Liver (tissue), 9 donors: ENCODE results near the gene CACNA1C. TPM values are rescaled to one million over a fixed set of nuclear protein-coding genes. Genes with fewer than 3 reads are reported as not detected.

Experiments used
- DNase-seq: peaks from one replicate; pipeline ENCODE4 v3.0.0-alpha.2; 2017; ENCODE audit warnings: low spot score
- H3K27ac ChIP-seq, 2 donors: one replicate each; pipeline ENCODE4 v1.7.0; 2013; ENCODE audit warnings: inconsistent platforms in 2 of 2, low read length in 2 of 2, control low read depth in 1 of 2, low read depth in 1 of 2, mild to moderate bottlenecking in 1 of 2
- H3K27me3 ChIP-seq, 4 donors: one replicate each; pipeline versions ENCODE4 v1.6.1 to v1.7.0; 2013; ENCODE audit warnings: low read length in 3 of 4, inconsistent platforms in 1 of 4, mild to moderate bottlenecking in 1 of 4, moderate library complexity in 1 of 4; ENCODE audit not compliant: control insufficient read depth in 4 of 4, insufficient read depth in 4 of 4
- H3K36me3 ChIP-seq, 4 donors: one replicate each; pipeline versions ENCODE4 v1.6.1 to v1.7.0; 2013; ENCODE audit warnings: low read length in 3 of 4, mild to moderate bottlenecking in 3 of 4, low read depth in 1 of 4, moderate library complexity in 1 of 4; ENCODE audit not compliant: control insufficient read depth in 4 of 4, insufficient read depth in 3 of 4
- H3K4me1 ChIP-seq, 4 donors: one replicate each; pipeline versions ENCODE4 v1.6.1 to v1.7.0; 2013; ENCODE audit warnings: low read length in 3 of 4, mild to moderate bottlenecking in 3 of 4, moderate library complexity in 1 of 4; ENCODE audit not compliant: control insufficient read depth in 4 of 4, insufficient read depth in 4 of 4
- H3K4me3 ChIP-seq, 3 donors: one replicate each; pipeline versions ENCODE4 v1.6.1 to v1.7.0; 2013; ENCODE audit warnings: low read length in 3 of 3, control low read depth in 1 of 3, low read depth in 1 of 3, mild to moderate bottlenecking in 1 of 3
- H3K9ac ChIP-seq, 2 donors: one replicate each; pipeline ENCODE4 v1.7.0; 2013; ENCODE audit warnings: low read length in 2 of 2, mild to moderate bottlenecking in 2 of 2, moderate library complexity in 2 of 2, control low read depth in 1 of 2, low read depth in 1 of 2
- H3K9me3 ChIP-seq, 4 donors: one replicate each; pipeline versions ENCODE4 v1.6.1 to v1.7.0; 2013; ENCODE audit warnings: low read length in 3 of 4; ENCODE audit not compliant: control insufficient read depth in 4 of 4
- EGR1 ChIP-seq, 2 donors: IDR thresholded peaks; 2 replicates each; pipeline ENCODE4 v1.6.1; 2016 to 2018; ENCODE audit warnings: antibody characterized with exemption in 2 of 2, low read depth in 2 of 2
- FOXA1 ChIP-seq: IDR thresholded peaks from 2 replicates; pipeline ENCODE4 v1.6.1; 2016; ENCODE audit warnings: antibody characterized with exemption
- FOXA2 ChIP-seq: IDR thresholded peaks from 2 replicates; pipeline ENCODE4 v1.6.1; 2016; ENCODE audit warnings: antibody characterized with exemption
- NR2F2 ChIP-seq: IDR thresholded peaks from 2 replicates; pipeline ENCODE4 v1.6.1; 2016; ENCODE audit warnings: antibody characterized with exemption
- RAD21 ChIP-seq, 2 donors: IDR thresholded peaks; 2 replicates each; pipeline ENCODE4 v1.6.1; 2016; ENCODE audit warnings: antibody characterized with exemption in 2 of 2, mild to moderate bottlenecking in 2 of 2
- TAF1 ChIP-seq: conservative IDR thresholded peaks from 2 replicates; pipeline ENCODE4 v1.6.1; 2016; ENCODE audit warnings: antibody characterized with exemption, mild to moderate bottlenecking
- YY1 ChIP-seq: IDR thresholded peaks from 2 replicates; pipeline ENCODE4 v1.6.1; 2016; ENCODE audit warnings: antibody characterized with exemption, mild to moderate bottlenecking
- WGBS: extraction: QIAGEN DNeasy Blood & Tissue Kit; methylation state at CpG from one replicate; pipeline ENCODE4 v1.1.7; 2013; 5-methylcytosine and 5-hydroxymethylcytosine counted together
- polyA plus RNA-seq, 2 donors: library from polyadenylated mRNA; stranded (reverse) in 1 of 2; unstranded in 1 of 2; fragments of 200-250 nt in 1 of 2; fragments of >200 nt in 1 of 2; fragmentation: Nextera tagmentation in 1 of 2; extraction: Ambion mirVana in 1 of 2; gene quantifications; one replicate each; pipeline versions ENCODE4 v1.2.1 to v1.2.3, GENCODE V29; 2013 to 2015
- total RNA-seq, 2 donors: library from RNA; depleted of rRNA; stranded (reverse); fragments of >200 nt; gene quantifications; one replicate each; pipeline ENCODE4 v1.2.3, GENCODE V29; 2014
- TF ChIP-seq, protein P1 (sequence below): IDR thresholded peaks from 2 replicates; pipeline ENCODE4 v1.6.1; 2016; ENCODE audit warnings: antibody characterized with exemption, mild to moderate bottlenecking
- TF ChIP-seq, protein P2 (sequence below): fragments of 150-350 bp; IDR thresholded peaks from 2 replicates; pipeline ENCODE4 v1.5.1; 2017; ENCODE audit warnings: improper control_type of control experiment, low read depth, low read length; ENCODE audit not compliant: missing input control
- TF ChIP-seq, protein P3 (sequence below): IDR thresholded peaks from 2 replicates; pipeline ENCODE4 v1.6.1; 2016; ENCODE audit warnings: antibody characterized with exemption
- TF ChIP-seq, protein P4 (sequence below): IDR thresholded peaks from 2 replicates; pipeline ENCODE4 v1.6.1; 2016; ENCODE audit warnings: antibody characterized with exemption
- TF ChIP-seq, protein P5 (sequence below): IDR thresholded peaks from 2 replicates; pipeline ENCODE4 v1.6.1; 2016; ENCODE audit warnings: antibody characterized with exemption
- donor health status: healthy.
- donor health status: healthy.
- donor health status: healthy.
- donor health status: healthy.
- donor health status: healthy.

Gene CACNA1C
- total and polyA plus RNA-seq, 4 donors: 0.23 to 1.9 (median 0.41) TPM

DNA sequence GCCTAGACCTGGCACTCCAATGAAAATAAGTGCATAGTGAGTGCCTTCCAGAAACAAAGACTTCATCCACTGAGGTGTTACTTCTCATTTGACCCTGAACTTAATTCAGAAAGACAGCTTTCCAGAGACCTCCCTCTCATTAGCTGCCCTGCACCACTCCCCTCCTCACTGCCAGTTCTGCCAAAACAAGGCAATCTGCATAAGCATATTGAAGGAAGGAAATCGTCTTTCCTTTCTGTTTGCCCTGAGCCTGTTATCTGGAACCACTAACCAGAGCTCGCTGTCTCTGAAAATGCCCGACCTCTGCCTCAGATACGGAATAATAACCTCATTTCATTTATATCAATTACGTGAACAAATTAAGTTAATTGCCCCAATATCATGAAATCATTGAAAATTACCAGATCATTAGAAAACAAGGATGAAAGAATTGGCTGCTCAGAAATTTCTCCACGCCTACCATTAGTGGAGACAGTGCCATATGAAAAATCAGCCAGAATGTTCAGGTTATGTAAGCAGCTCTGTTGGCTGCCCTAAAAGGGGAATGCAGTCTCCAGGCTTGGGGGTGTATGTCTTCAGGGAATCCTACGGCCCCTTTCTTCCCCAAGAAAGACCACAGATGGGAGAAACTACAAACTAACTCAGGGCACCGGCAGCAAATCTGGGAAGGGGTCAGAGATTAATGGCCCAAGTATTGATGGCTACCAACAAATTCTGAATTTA is 592.1 kb downstream of the CACNA1C start:
- Histone ChIP-seq H3K9ac (no peak overlapping the region), H3K27ac (no peak overlapping the region), H3K4me3 (no peak overlapping the region), H3K4me1 (no peaks in the 10 kb centered on the region), H3K9me3 (no peaks in the 10 kb centered on the region), H3K36me3 (no peaks in the 10 kb centered on the region), H3K27me3 (peaks cover 0 to 2% (median 0%) of the 10 kb centered on the region in 4 donors)
- TF ChIP-seq FOXA2 (no peak), NR2F2 (peak; percentile 50)
- WGBS: 43% methylated on average over 8 of the region's 8 CpGs
- no peak for DNase-seq

DNA sequence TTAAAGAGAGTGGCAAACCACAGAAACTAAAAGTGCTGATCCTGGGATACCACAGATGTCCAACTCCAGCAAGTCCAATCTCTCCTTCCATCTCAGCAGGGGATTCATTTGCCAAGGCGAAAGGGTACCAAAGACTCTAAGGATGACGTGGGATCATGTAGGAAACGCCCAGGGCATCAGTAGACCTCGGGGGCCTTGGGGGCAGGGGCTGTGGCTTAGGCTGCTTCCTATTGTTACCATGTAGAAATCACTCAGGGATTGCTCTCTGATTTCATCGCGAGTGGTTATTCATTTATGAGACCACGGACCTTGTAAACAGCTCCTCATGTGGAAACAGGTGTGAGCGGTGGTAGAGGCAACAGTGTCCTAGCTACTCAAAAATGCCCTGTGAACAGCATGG is 592.7 kb downstream of the CACNA1C start:
- Histone ChIP-seq H3K27me3 (peaks cover 0 to 2% (median 0%) of the 10 kb centered on the region in 4 donors), H3K4me1 (no peaks in the 10 kb centered on the region), H3K4me3 (no peak overlapping the region), H3K9me3 (no peaks in the 10 kb centered on the region), H3K36me3 (no peaks in the 10 kb centered on the region), H3K27ac (no peak overlapping the region), H3K9ac (no peak overlapping the region)
- TF ChIP-seq FOXA1 (no peak), NR2F2 (no peak)
- TF ChIP-seq, protein P1, sequence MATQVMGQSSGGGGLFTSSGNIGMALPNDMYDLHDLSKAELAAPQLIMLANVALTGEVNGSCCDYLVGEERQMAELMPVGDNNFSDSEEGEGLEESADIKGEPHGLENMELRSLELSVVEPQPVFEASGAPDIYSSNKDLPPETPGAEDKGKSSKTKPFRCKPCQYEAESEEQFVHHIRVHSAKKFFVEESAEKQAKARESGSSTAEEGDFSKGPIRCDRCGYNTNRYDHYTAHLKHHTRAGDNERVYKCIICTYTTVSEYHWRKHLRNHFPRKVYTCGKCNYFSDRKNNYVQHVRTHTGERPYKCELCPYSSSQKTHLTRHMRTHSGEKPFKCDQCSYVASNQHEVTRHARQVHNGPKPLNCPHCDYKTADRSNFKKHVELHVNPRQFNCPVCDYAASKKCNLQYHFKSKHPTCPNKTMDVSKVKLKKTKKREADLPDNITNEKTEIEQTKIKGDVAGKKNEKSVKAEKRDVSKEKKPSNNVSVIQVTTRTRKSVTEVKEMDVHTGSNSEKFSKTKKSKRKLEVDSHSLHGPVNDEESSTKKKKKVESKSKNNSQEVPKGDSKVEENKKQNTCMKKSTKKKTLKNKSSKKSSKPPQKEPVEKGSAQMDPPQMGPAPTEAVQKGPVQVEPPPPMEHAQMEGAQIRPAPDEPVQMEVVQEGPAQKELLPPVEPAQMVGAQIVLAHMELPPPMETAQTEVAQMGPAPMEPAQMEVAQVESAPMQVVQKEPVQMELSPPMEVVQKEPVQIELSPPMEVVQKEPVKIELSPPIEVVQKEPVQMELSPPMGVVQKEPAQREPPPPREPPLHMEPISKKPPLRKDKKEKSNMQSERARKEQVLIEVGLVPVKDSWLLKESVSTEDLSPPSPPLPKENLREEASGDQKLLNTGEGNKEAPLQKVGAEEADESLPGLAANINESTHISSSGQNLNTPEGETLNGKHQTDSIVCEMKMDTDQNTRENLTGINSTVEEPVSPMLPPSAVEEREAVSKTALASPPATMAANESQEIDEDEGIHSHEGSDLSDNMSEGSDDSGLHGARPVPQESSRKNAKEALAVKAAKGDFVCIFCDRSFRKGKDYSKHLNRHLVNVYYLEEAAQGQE: no peak
- TF ChIP-seq, protein P2, sequence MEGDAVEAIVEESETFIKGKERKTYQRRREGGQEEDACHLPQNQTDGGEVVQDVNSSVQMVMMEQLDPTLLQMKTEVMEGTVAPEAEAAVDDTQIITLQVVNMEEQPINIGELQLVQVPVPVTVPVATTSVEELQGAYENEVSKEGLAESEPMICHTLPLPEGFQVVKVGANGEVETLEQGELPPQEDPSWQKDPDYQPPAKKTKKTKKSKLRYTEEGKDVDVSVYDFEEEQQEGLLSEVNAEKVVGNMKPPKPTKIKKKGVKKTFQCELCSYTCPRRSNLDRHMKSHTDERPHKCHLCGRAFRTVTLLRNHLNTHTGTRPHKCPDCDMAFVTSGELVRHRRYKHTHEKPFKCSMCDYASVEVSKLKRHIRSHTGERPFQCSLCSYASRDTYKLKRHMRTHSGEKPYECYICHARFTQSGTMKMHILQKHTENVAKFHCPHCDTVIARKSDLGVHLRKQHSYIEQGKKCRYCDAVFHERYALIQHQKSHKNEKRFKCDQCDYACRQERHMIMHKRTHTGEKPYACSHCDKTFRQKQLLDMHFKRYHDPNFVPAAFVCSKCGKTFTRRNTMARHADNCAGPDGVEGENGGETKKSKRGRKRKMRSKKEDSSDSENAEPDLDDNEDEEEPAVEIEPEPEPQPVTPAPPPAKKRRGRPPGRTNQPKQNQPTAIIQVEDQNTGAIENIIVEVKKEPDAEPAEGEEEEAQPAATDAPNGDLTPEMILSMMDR: no peak
- DNase-seq: no peak
- 45% methylated on average over 8 of the region's 8 CpGs for WGBS

DNA sequence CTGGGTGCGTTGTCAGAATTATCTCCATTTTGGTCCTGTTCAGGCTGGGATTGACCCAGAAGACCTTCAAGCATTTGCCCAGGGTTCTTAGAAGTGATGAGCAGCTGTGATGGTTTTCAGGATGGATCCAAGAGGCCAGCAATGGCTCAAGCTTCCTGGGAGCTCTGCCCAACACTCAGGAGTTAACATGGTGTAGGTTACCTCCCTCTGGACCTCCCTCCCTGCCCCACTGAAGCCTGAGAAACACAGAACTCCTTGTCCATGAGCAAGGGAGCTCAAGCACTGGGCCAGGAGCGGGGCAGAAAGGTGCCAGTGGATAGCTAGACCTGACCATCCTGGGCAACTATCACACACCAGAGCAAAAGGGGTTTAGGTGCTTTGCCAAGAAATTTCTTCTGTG is 593.6 kb downstream of the CACNA1C start:
- Histone ChIP-seq H3K9ac (no peak overlapping the region), H3K4me3 (no peak overlapping the region), H3K36me3 (no peaks in the 10 kb centered on the region), H3K9me3 (no peaks in the 10 kb centered on the region), H3K4me1 (no peaks in the 10 kb centered on the region), H3K27ac (no peak overlapping the region), H3K27me3 (peaks cover 0 to 2% (median 0%) of the 10 kb centered on the region in 4 donors)
- WGBS: 93% methylated on average over 2 of the region's 2 CpGs
- DNase-seq: no peak
- TF ChIP-seq, protein P3, sequence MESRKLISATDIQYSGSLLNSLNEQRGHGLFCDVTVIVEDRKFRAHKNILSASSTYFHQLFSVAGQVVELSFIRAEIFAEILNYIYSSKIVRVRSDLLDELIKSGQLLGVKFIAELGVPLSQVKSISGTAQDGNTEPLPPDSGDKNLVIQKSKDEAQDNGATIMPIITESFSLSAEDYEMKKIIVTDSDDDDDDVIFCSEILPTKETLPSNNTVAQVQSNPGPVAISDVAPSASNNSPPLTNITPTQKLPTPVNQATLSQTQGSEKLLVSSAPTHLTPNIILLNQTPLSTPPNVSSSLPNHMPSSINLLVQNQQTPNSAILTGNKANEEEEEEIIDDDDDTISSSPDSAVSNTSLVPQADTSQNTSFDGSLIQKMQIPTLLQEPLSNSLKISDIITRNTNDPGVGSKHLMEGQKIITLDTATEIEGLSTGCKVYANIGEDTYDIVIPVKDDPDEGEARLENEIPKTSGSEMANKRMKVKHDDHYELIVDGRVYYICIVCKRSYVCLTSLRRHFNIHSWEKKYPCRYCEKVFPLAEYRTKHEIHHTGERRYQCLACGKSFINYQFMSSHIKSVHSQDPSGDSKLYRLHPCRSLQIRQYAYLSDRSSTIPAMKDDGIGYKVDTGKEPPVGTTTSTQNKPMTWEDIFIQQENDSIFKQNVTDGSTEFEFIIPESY: no peak
- TF ChIP-seq EGR1 (IDR thresholded peaks at IDR 0.05; ENCODE audit: low read depth in 2 of 2): no peak
- TF ChIP-seq RAD21 (IDR thresholded peaks at IDR 0.05): no peak
- TF ChIP-seq, protein P1: no peak
- no peak for TF ChIP-seq FOXA1
- TF ChIP-seq, protein P4, sequence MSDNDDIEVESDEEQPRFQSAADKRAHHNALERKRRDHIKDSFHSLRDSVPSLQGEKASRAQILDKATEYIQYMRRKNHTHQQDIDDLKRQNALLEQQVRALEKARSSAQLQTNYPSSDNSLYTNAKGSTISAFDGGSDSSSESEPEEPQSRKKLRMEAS: no peak
- TF ChIP-seq, protein P5, sequence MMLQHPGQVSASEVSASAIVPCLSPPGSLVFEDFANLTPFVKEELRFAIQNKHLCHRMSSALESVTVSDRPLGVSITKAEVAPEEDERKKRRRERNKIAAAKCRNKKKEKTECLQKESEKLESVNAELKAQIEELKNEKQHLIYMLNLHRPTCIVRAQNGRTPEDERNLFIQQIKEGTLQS: no peak
- no peak for TF ChIP-seq FOXA2
- no peak for TF ChIP-seq YY1
- TF ChIP-seq TAF1: no peak
